ENCODE data around the gene EBF4. TPM values are rescaled to one million over a fixed set of nuclear protein-coding genes. Genes with fewer than 3 reads are reported as not detected.

The EBF4 gene
- total RNA-seq, 2 experiments from 2014 or later = 0.99 to 2.4 TPM

- Mint-ChIP-seq H3K27me3 (peaks cover 31% of the 10 kb centered on the region), H3K4me3 (no peak overlapping the region), H3K9me3 (no peaks in the 10 kb centered on the region), H3K4me1 (peaks cover 12% of the 10 kb centered on the region), H3K36me3 (no peaks in the 10 kb centered on the region), H3K27ac (no peak overlapping the region)
- DNase-seq (no peak), ATAC-seq (ENCODE audit: low read depth) (no peak)
- POLR2A ChIA-PET = no interaction called here
Observed at GRCh38 chr20:2794866-2795447, 102.4 kb downstream of the EBF4 start.

- H3K27me3 Mint-ChIP-seq = peaks cover 32% of the 10 kb centered on the region
- ATAC-seq (ENCODE audit: low read depth) (no peak), DNase-seq (no peak)
- POLR2A ChIA-PET = no interaction called here
- no peak overlapping the region for H3K4me3 Mint-ChIP-seq
- H3K4me1 Mint-ChIP-seq = peaks cover 14% of the 10 kb centered on the region
- H3K27ac Mint-ChIP-seq = no peak overlapping the region
- H3K36me3 Mint-ChIP-seq = no peaks in the 10 kb centered on the region
- H3K9me3 Mint-ChIP-seq = no peaks in the 10 kb centered on the region
Observed at GRCh38 chr20:2795451-2795850, 102.9 kb downstream of the EBF4 start.

- H3K27me3 Mint-ChIP-seq = peaks cover 34% of the 10 kb centered on the region
- H3K27ac Mint-ChIP-seq = no peak overlapping the region
- DNase-seq (no peak), ATAC-seq (ENCODE audit: low read depth) (no peak)
- no peaks in the 10 kb centered on the region for H3K36me3 Mint-ChIP-seq
- POLR2A ChIA-PET = no interaction called here
- H3K4me1 Mint-ChIP-seq = peaks cover 19% of the 10 kb centered on the region
- no peak overlapping the region for H3K4me3 Mint-ChIP-seq
- H3K9me3 Mint-ChIP-seq = no peaks in the 10 kb centered on the region
Observed at GRCh38 chr20:2796011-2796660, 103.6 kb downstream of the EBF4 start.

- no peak for DNase-seq
- no peak overlapping the region for H3K27ac Mint-ChIP-seq
- peaks cover 25% of the 10 kb centered on the region for H3K4me1 Mint-ChIP-seq
- no peaks in the 10 kb centered on the region for H3K36me3 Mint-ChIP-seq
- no peaks in the 10 kb centered on the region for H3K9me3 Mint-ChIP-seq
- ATAC-seq (ENCODE audit: low read depth) = no peak
- POLR2A ChIA-PET = no interaction called here
- peaks cover 37% of the 10 kb centered on the region for H3K27me3 Mint-ChIP-seq
- H3K4me3 Mint-ChIP-seq = no peak overlapping the region
Observed at GRCh38 chr20:2797136-2797983, 104.8 kb downstream of the EBF4 start.

- Mint-ChIP-seq H3K36me3 (no peaks in the 10 kb centered on the region), H3K4me3 (no peak overlapping the region), H3K4me1 (peaks cover 25% of the 10 kb centered on the region), H3K27me3 (peaks cover 43% of the 10 kb centered on the region), H3K9me3 (peaks cover 1% of the 10 kb centered on the region), H3K27ac (no peak overlapping the region)
- no peak for ATAC-seq (ENCODE audit: low read depth)
- no peak for DNase-seq
- POLR2A ChIA-PET = no interaction called here
Observed at GRCh38 chr20:2798095-2798805, 105.7 kb downstream of the EBF4 start.

- Mint-ChIP-seq H3K27me3 (peaks cover 47% of the 10 kb centered on the region), H3K36me3 (no peaks in the 10 kb centered on the region), H3K4me1 (peaks cover 25% of the 10 kb centered on the region), H3K27ac (no peak overlapping the region), H3K4me3 (no peak overlapping the region), H3K9me3 (peaks cover 1% of the 10 kb centered on the region)
- ATAC-seq (ENCODE audit: low read depth) (no peak), DNase-seq (no peak)
- POLR2A ChIA-PET = no interaction called here
Observed at GRCh38 chr20:2798814-2799213, 106.2 kb downstream of the EBF4 start.

GRCh38 chr20:2799271-2799670 lies 106.7 kb downstream of the EBF4 start:
- DNase-seq (no peak), ATAC-seq (ENCODE audit: low read depth) (no peak)
- H3K9me3 Mint-ChIP-seq = peaks cover 1% of the 10 kb centered on the region
- peak overlapping the region; percentile 82 for H3K4me3 Mint-ChIP-seq
- POLR2A ChIA-PET = no interaction called here
- H3K27ac Mint-ChIP-seq = no peak overlapping the region
- H3K27me3 Mint-ChIP-seq = peaks cover 51% of the 10 kb centered on the region
- peaks cover 25% of the 10 kb centered on the region for H3K4me1 Mint-ChIP-seq
- H3K36me3 Mint-ChIP-seq = no peaks in the 10 kb centered on the region

- peaks cover 25% of the 10 kb centered on the region for H3K4me1 Mint-ChIP-seq
- DNase-seq (no peak), ATAC-seq (ENCODE audit: low read depth) (no peak)
- POLR2A ChIA-PET = no interaction called here
- peak overlapping the region; percentile 82 for H3K4me3 Mint-ChIP-seq
- H3K9me3 Mint-ChIP-seq = peaks cover 1% of the 10 kb centered on the region
- H3K27me3 Mint-ChIP-seq = peaks cover 55% of the 10 kb centered on the region
- peak overlapping the region; percentile 19 for H3K27ac Mint-ChIP-seq
- no peaks in the 10 kb centered on the region for H3K36me3 Mint-ChIP-seq
Observed at GRCh38 chr20:2799688-2800520, 107.3 kb downstream of the EBF4 start.

- H3K36me3 Mint-ChIP-seq = no peaks in the 10 kb centered on the region
- POLR2A ChIA-PET = no interaction called here
- peak within 1 kb of the TSS; percentile 19 for H3K27ac Mint-ChIP-seq
- ATAC-seq (ENCODE audit: low read depth) = peak; percentile 48
- DNase-seq = no peak
- H3K4me1 Mint-ChIP-seq = peaks cover 25% of the 10 kb centered on the region
- H3K27me3 Mint-ChIP-seq = peaks cover 62% of the 10 kb centered on the region
- peak within 1 kb of the TSS; percentile 82 for H3K4me3 Mint-ChIP-seq
- H3K9me3 Mint-ChIP-seq = peaks cover 1% of the 10 kb centered on the region
Observed at GRCh38 chr20:2800521-2801285, 108.1 kb downstream of the EBF4 start, which contains the start of gene CPXM1. CPXM1 (minus strand) TSS chr20:2800627; CDS start chr20:2800572, 55 bp downstream.

- peaks cover 2% of the 10 kb centered on the region for H3K36me3 Mint-ChIP-seq
- no peak for ATAC-seq (ENCODE audit: low read depth)
- peaks cover 68% of the 10 kb centered on the region for H3K27me3 Mint-ChIP-seq
- no peak overlapping the region for H3K27ac Mint-ChIP-seq
- POLR2A ChIA-PET = no interaction called here
- peak overlapping the region; percentile 80 for H3K4me3 Mint-ChIP-seq
- no peak for DNase-seq
- H3K9me3 Mint-ChIP-seq = peaks cover 1% of the 10 kb centered on the region
- peaks cover 27% of the 10 kb centered on the region for H3K4me1 Mint-ChIP-seq
Observed at GRCh38 chr20:2801286-2801728, 108.7 kb downstream of the EBF4 start.

GRCh38 chr20:2804041-2804828 lies 111.7 kb downstream of the EBF4 start:
- Mint-ChIP-seq H3K27ac (no peak overlapping the region), H3K4me3 (no peak overlapping the region), H3K27me3 (peaks cover 80% of the 10 kb centered on the region), H3K9me3 (peaks cover 1% of the 10 kb centered on the region), H3K36me3 (peaks cover 2% of the 10 kb centered on the region), H3K4me1 (peaks cover 21% of the 10 kb centered on the region)
- DNase-seq = no peak
- no peak for ATAC-seq (ENCODE audit: low read depth)
- POLR2A ChIA-PET = no interaction called here

Measured in activated naive CD8-positive, alpha-beta T cell treated with anti-CD3 and anti-CD28 coated beads, Interleukin-2, amount 10 ng/mL, durations not matched to agents 7 days and 5 days (primary cell).